Measurements from ENCODE around the gene RALGAPB.

Gene RALGAPB

DNA sequence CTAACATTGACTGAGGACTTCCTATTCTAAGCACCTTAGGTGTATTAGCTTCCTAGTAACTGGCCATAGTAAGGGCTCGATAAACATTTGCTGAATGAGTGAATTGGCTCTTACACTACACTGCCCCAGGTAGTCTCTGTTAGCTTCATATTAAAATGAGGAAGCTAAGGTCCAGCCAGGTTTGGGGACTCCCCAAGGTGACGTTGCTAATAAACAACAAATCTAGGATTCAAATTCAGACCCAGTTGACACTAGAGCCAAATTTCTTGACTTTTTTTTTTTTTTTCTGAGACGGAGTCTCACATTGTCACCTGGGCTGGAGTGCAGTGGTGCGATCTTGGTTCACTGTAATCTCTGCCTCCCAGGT lies 145.2 kb downstream of the RALGAPB start:
- no peak for DNase-seq

- no peak for DNase-seq
These were observed 147.8 kb downstream of the RALGAPB start for GRCh38 chr20:38620441-38620840.

- DNase-seq: no peak
These were observed 150.4 kb downstream of the RALGAPB start for GRCh38 chr20:38623061-38623460.

- no peak for DNase-seq
These were observed 151.4 kb downstream of the RALGAPB start for GRCh38 chr20:38624084-38624483.

DNA sequence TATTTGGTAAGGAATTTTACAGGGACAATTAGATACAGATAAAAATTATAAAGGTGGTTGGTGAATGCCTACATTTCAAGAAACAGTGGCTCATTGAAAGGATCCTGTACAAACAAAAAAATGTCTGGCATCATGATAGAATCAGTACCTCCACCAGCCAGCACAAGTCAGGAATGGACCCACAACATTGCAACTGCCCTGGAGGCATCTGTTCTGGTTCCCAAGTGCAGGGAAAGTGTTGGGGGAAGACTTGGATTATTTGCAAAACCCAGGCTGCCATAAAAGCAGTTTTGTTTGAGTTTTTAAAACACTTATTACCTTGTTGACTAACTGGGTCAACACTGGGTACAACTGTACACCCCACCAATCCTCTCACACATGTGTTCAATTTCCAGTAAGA lies 153.3 kb downstream of the RALGAPB start:
- no peak for DNase-seq

DNA sequence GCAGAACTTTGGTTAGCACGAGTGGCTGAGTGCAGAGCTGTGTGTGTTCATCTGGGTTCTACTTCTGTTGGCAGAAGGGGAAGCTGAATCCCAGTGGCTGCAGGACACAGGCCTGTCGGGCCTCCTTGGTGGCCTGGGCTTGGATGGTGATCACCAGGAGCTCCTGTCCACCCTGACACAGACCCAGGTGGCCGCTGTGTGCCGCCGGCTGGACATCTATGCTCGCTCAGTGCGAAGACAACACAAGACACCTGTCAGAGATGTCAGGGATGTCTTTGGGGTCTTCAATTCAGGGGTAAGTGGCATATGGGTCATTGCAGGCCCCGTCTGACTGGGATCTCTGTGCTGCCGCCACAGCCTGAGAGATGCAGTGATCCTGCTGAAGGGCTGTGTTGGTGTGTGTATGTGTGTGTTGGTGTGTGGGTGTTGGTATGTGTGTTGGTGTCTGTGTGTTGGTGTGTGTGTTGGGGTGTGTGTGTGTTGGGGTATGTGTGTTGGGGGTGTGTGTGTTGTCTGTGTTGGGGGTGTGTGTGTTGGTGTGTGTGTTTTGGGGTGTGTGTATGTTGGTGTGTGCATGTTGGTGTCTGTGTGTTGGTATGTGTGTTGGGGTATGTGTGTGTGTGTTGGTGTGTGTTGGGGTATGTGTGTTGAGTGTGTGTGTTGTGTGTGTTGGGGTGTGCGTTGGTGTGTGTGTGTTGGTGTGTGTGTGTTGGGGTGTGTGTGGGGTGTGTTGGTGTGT lies 154.4 kb downstream of the RALGAPB start:
- no peak for DNase-seq

Measured in activated CD4-positive, alpha-beta T cell treated with anti-CD3 and anti-CD28 coated beads for 1 hour (primary cell).